RPMI8226 (cell line): ENCODE data around the gene CDC42BPG.

Source experiments
- DNase-seq: peaks from one replicate; pipeline ENCODE4 v3.0.0-alpha.2; 2015

Gene CDC42BPG, protein sequence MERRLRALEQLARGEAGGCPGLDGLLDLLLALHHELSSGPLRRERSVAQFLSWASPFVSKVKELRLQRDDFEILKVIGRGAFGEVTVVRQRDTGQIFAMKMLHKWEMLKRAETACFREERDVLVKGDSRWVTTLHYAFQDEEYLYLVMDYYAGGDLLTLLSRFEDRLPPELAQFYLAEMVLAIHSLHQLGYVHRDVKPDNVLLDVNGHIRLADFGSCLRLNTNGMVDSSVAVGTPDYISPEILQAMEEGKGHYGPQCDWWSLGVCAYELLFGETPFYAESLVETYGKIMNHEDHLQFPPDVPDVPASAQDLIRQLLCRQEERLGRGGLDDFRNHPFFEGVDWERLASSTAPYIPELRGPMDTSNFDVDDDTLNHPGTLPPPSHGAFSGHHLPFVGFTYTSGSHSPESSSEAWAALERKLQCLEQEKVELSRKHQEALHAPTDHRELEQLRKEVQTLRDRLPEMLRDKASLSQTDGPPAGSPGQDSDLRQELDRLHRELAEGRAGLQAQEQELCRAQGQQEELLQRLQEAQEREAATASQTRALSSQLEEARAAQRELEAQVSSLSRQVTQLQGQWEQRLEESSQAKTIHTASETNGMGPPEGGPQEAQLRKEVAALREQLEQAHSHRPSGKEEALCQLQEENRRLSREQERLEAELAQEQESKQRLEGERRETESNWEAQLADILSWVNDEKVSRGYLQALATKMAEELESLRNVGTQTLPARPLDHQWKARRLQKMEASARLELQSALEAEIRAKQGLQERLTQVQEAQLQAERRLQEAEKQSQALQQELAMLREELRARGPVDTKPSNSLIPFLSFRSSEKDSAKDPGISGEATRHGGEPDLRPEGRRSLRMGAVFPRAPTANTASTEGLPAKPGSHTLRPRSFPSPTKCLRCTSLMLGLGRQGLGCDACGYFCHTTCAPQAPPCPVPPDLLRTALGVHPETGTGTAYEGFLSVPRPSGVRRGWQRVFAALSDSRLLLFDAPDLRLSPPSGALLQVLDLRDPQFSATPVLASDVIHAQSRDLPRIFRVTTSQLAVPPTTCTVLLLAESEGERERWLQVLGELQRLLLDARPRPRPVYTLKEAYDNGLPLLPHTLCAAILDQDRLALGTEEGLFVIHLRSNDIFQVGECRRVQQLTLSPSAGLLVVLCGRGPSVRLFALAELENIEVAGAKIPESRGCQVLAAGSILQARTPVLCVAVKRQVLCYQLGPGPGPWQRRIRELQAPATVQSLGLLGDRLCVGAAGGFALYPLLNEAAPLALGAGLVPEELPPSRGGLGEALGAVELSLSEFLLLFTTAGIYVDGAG (N-terminal part only)

DNA sequence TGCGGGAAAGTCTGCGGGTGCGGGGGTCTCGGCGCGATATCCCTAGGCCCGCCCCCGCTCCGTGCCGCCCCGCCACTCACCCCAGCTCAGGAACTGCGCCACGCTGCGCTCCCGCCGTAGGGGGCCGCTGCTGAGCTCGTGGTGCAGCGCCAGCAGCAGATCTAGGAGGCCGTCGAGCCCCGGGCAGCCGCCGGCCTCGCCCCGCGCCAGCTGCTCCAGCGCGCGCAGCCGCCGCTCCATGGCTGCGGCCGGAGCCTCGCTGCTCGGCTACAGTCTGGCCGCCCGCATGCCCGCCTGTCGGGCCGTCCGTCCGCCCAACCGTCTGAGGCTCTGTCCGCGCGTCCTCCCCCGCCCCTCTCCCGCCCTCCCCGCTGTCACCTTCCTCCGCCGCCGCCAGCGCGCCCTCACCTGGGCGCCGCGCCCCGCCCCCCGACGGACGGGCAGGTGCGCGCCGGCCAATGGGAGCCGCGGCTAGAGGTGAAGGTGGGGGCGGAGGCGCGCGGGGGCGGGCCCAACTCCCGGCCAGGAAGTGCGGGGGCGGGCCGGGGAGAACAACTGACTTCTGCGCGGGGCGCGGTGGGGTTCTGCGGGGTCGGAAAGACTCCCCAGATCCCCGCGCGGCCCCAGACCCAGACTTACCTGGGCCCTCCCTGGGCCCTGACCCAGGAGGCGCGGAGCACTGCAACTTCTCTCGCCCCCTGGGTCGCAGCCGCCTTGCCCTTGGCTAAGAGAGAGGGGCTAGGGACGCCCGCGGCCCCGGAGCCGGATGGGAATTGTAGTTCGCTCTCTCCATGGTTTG is at the start of gene CDC42BPG:
Gene CDC42BPG (minus strand): TSS at position 324 of the 799 bp plus-strand sequence. CDS start 84 bp downstream, at position 240.
- peak; percentile 97 for DNase-seq

DNA sequence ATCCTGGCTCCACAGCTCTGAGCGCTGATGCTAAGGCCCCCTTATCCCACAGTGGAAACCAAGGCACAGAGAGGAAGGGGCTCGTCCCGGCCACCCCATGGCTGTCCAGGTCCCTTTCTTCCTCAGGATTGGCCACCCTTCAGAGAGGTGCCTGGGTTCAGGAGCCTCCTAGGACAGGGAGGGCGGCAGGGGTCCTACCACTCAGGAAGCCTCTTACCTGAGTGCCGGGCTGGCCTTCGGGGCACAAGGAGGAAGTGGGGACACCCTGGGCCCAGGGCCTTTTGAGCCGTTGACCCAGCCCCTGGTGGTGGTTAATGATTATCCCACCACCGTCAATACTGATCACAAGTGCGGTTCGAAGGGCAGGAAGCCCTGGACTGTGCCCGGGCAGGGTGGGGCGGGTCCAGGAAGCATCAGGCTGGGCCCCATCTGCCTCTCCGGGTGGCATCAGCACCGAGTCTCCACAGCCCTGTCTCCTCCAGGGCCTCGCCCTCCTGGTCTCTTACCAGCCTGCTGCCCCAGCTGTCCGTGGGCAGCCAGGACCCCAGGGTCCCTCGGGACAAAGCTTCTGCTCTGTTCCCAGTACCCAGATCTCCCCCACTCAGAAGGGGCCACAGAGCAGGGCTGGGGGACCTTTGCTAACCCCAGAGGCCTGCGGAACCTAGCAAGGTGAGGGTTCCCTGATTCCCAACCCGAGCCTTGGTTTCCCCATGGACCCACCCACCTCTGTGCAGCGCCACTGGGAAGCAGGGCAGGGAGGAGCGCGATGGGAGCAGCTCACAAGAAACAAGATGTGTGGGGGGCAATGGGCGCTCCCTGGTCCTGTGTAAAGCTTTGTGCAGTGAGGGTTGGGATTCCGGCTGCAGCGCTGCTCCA is 49.0 kb upstream of the CDC42BPG start:
- no peak for DNase-seq

DNA sequence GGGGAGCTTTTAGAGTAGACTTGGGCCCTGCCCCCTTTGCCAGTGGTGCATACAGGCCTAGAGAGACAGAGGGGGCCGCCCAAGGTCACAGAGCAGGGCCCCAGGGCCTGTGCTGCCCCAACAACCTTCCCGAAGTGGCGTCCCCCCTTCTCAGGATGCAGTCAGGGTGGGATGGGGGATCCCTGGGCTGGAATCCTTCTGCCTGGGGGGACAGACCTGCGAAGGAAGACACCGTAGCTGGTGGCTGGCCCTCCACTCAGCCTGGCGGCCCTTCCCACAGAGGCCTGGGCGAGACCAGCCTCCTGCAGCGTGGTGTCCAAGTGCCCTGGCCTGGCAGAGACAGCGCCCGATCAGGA is 48.4 kb upstream of the CDC42BPG start:
- DNase-seq = no peak

DNA sequence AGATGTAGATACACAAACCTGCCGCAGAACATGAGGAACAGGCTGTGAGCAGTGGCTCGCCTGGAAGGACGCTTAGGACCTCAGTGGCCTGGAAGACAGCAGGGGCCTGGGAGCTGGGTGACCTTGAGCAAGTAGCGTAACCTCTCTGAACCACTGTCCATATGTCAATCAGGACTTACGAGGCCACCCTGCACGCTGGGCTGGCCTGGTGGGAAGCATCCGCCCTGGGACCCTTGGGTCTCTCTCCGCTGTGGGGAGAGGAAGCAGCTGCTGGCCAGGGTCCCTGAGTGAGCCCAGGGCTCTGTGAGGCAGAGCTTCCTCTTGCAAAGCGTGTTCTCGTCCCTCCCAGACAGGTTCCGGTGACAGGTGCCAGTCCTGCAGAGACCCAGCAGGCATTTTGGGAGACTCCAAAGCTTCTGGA is 48.0 kb upstream of the CDC42BPG start:
- DNase-seq = no peak

DNA sequence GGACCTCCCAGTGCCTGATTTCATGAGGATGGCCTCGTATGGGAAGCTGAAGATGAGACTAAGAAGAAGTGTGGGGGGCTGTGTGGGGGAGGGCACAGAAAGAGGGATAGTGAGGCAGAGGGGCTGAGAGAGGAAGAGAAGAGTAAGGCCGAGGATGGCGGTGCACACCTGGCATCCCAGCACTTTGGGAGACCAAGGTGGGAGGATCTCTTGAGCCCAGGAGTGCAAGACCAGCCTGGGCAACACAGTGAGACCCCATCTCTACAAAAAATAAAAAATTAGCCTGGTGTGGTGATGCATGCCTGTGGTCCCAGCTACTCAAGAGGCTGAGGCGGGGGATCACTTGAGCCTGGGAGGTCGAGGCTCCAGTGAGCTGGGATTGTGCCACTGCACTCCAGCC is 47.4 kb upstream of the CDC42BPG start:
- DNase-seq = no peak

DNA sequence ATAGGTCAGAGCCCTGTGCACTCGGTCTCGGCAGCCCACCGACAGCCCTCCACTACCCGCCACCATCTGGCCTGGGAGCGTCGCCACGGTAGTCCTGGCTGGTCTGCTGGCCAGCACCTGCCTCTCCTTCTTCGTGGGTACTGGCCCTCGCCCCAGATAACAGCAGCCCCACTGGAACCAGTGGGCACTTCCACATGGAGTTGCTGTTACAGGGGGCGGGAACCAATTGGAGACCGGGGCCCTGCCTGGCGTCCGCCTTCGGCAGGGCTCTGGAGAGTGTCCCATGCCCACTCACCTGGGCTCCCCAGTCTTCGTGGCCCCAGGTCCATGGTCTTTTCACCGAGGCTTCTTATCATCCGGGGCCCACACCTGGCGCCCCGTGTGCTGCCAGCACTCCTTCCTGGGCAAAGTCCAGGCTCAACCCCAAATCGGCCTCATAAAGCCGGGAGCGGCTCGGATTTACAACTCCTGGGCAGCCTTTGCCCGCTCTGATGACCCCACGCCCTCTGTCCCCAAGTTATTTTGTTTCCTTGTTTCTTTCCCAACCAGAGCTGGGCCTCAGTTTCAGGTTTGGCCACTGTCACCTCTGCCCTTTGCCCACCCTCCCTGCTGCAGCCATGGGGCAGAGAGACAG is 46.9 kb upstream of the CDC42BPG start:
- DNase-seq = no peak

DNA sequence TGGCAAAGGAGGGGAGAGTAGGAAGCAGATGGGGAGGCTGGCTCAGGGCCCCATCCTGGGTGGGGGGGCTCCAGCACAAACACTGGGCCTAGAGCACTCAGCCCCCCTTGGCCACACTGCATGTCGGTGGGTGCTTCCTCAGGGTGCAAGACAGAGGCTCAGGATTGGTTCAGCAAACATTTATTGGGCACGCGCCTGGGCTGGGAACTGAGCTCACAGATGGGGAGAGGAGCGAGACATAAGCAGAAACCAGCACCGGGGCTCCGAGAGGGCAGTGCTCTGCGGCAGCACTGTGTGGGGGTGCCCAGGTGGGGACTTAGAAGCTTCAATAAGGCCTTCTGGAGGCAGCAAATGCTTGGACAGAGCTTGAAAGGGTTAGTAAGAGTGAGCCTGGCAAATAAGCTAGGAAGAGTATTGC is 46.1 kb upstream of the CDC42BPG start:
- no peak for DNase-seq

DNA sequence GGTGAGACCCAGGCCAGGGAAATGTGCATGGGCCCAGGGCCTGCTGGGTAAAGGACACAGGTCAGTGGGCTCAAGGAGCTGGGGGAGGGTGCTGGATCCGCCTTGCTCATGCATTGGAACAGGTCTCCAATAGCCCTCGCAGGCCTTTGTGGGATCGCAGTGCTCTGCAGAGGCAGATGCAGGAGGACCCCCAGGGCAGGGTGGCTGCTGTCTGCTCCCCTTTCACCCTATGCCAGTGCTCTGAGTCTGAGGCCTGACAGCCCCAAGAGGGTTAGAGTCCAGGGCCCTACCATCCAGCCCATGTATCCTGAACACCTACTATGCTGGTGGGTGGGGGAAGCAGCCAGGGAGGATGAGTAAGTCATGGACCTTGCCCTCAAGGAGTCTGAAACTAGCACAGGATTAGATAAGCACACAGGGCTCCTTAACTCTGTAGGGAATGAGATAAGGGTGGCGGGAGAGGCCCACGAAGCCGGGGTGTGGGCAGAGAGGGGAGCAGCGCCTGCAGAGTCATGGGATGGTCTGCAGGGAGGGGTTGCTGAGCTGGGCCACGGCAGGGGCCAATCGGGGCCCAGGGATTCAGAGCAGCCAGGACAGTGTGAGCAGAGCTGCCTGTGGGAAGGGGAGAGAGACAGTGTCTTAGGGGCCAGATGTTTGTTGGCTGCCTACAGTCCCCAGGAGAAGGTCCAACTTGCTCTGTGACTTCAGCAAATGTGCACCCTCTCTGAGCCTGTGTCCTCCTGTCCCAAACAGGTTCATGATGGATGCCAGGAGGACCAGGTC is 44.5 kb upstream of the CDC42BPG start:
- DNase-seq = no peak

DNA sequence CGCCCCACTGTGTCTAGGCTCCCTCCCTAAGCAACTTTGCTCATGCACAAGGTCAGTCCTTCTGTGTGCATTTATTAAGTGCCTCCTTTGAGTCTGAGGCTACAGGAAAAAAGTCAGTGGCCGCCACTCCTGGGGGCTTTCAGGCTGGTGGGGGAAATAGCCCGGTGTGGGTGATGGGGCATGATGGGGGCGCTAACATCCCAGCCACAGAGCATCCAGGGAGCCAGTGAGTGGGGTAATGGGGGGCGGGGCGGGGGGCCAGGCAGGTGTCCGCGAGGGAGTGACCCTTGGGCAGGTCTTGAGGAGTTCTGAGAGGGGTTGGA is 43.9 kb upstream of the CDC42BPG start:
- no peak for DNase-seq

DNA sequence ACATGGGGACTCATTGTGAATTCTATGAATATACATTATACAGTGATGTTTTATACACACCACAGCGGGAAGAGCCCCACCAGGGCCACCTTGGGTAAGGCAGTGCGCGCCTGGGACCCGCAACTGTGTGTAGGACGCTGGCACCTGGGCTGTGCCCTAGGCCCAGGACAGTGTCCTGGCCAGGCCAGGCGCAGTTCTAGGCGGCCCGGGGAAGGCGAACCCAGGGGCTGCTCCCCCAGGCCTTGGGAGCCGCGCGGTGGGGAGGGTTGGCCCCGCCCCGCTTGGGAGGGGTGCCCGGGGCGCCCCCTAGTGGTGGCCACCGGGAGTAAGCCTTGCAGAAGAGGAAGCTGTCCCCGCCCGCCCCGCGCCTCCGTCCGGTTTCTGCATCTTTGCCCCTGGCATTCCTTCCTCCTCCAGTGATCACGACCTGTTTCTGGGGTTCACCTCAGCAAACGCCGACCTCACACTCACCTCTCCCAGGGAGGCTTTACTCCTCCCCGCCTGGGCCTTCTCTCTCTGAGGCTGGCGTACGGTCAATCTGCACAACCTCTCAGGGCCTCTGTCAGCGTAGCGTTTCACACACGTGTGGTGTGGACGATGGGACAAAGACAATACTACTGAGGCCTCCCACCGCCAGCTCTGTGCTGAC is 43.4 kb upstream of the CDC42BPG start:
- peak; percentile 89 for DNase-seq

DNA sequence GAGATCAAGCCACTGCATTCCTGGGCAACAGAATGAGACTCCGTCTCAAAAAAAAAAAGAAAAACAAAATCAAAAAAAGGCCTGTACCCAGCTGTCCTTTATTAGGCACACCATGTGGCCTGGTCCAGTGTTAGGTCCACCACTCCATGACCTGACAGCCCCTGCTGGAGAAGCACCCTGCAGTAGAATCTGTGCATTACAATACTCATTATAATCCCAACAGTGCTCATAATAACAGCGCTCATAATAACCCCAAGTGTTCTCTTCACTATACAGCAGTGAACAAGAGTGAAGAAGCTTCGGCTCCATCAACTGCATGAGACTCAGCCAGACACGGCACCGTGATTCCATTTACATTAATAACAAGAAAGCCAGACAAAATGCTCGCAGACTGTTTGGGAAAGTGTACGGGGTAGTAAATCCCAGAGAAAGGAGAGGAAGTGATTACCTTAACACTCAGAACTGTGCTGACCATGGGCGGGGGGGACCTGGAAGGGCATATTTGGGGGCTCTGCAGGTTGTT is 42.8 kb upstream of the CDC42BPG start:
- DNase-seq = no peak

DNA sequence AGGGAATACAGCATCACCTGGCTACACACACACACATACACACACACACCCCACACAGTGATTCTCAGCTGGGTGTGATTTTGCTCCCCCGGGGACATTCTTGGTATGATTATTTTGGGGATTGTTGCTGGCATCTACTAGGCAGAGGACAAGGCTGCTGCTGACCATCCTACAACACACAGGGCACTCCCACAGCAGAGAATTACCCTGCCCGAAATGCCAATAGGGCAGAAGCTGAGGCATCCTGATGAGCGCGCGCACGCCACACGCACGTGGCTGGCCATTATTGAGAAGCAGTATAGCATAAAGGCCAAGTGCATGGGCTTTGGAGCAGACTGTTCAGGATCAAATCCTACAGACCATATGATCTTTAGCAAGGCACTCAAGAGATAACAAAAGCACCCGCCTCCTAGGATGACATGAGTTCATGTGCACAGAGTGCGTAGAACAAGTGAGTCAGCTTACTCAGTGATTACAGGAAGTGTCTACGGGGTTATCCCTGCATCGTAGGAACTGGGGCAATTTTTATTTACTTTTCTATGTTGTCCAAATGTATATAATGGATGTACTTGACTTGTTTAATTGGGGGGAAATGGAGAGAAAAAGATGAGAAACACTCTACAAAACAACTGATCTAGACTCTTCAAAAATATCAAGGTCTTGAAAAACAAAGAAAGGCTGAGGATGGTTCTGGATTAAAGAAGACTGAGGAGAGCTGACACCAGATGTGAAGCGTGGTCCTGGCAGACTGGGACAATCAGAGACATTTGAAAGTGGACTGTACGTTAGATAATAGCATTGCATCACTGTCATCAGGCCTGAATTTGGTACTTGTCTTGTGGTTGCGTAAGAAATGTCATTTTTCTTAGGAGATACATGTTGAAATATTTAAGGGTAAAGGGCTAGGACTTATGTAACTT is 41.2 kb upstream of the CDC42BPG start:
- no peak for DNase-seq

DNA sequence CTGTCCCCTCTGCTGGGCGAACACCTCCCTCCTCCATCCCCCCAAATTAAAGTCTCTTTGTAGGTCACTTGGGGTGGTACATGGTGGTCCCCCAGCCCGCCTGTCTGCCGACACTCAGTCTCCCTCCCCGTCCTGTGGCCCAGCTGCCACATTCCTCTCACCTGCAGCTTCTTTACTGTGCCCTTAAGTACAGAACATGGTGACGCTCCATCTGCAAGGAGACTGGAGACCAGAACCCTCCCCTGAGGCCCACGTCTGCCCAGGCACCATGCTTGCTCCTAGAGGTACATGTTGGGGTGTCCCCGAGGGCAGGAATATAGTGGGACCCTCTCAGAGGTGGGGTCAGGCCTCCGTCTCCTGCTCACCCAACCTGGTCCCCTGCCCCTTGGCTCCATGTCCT is 39.6 kb upstream of the CDC42BPG start:
- DNase-seq = no peak

DNA sequence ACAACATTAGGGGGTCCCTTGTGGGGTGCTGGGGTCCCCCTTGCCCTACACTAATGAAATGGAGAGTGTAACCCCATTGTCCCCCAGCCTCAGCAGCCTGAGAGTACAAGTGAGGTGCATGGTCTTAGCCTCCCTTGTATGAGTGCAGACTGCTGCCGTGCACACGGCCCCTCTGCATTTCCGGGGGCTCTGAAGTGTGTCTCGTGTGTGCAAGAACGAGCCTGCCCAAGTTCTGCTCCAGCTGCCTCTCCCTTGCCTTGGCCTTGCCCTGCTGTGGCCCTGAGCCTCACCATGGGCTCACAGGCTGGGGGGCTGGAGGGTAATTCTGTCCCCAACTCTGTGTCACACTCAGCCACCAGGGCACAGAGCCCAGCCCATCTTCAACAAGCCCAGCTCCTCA is 39.1 kb upstream of the CDC42BPG start:
- DNase-seq = no peak

DNA sequence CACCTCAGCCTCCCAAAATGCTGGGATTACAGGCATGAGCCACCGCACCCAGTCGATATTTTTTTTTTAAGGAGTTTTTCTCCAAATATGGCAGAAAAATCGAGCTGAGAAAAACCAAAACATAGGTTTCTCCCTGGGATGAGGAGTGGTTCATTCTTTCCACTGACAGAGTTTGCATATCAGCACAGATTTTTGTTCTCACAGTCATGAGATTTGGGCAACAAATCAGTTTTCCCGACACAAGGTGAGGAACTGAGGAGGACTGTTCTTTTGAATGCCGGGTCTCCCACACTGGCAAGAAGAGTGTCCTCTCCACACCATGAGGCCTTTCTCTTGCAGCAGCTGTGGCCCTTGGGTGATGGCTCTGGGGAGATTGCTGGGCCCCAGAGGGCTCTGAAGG is 37.8 kb upstream of the CDC42BPG start:
- DNase-seq = no peak

DNA sequence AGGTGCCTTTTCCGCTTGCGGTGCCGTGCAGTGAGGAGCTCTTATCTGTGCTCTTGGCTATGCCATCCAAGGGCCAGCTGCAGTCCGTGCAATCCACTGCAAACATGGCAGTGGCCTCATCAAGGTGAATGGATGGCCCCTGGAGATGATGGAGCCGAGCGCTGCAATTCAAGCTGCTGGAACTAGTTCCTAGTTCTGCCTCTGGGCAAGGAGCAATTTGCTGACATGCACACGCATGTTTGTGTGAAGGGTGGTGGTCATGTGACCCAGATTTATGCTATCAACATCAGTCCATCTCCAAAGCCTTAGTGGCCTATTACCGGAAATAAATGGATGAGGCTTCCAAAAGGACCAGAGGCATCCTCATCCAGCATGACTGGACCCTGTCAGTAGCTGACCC is 37.0 kb upstream of the CDC42BPG start:
- DNase-seq = no peak

DNA sequence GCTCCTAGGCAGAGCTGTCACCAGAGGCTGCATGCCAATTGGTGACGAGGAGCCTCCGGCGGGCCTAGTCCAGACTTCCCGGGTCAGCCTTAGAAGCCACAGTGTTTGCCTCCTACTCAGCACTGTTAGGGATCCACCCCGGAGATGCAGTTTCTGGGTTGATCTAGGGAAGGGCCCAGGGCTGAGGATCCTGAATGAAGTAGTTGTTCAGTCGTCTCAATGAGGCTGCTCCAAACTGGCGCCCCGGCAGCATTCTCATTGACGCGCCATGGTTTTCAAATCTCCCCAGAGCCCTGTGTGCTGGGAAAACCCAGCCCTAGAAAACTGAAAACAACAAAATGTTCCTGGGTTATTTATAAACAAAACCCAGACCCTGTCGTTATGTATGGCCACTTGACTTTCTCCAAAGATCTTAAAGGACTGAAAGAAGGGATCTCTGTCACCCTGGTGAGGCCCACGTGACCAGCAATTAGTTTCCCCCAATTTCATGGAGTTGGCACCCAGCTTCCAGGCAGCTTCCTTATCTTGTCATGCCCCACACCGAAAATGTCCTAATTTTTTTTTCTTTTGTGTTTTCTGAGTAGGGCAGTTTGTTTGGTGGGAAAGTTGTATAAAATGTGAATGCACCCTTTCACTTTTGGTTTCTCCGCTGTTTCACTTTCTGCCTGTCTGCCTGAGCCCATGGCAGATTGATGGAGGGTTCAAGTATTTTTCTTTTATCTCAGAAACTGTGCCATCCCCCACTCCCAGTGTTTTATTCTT is 36.0 kb upstream of the CDC42BPG start:
- peak; percentile 55 for DNase-seq
